NK-92 treated with Interleukin-12 subunit alpha and Interleukin-12 subunit beta, amount 100 ng/mL, for 24 hours (cell line): Measurements from ENCODE around the gene PRRX2.
"Not testable (repeated sequence)": the region's sequence is repeated elsewhere in the genome, so short reads cannot be mapped to it uniquely, and the experiment has no call there.

Experiments
- DNase-seq: peaks from one replicate; lab custom pipeline; 2025; lab: John Stamatoyannopoulos, UW

Gene PRRX2

GRCh38 chr9:129737479-129738274 is 72.2 kb downstream of the PRRX2 start:
- DNase-seq = peak; percentile 27

- no peak for DNase-seq
Measured at GRCh38 chr9:129739432-129739831, 74.0 kb downstream of the PRRX2 start.

GRCh38 chr9:129740174-129740573 is 74.7 kb downstream of the PRRX2 start:
- DNase-seq = no peak

GRCh38 chr9:129740666-129741464 is 75.4 kb downstream of the PRRX2 start:
- DNase-seq = no peak

GRCh38 chr9:129745200-129745599 is 79.8 kb downstream of the PRRX2 start:
- no peak for DNase-seq

- DNase-seq = no peak
Measured at GRCh38 chr9:129746092-129746777, 80.8 kb downstream of the PRRX2 start.

GRCh38 chr9:129748249-129748648 is 82.8 kb downstream of the PRRX2 start:
- DNase-seq = no peak

- not testable (repeated sequence) for DNase-seq
Measured at GRCh38 chr9:129749052-129749451, 83.6 kb downstream of the PRRX2 start.

- no peak for DNase-seq
Measured at GRCh38 chr9:129749575-129749974, 84.1 kb downstream of the PRRX2 start.

- no peak for DNase-seq
Measured at GRCh38 chr9:129750013-129750638, 84.7 kb downstream of the PRRX2 start.

- no peak for DNase-seq
Measured at GRCh38 chr9:129751841-129752801, 86.7 kb downstream of the PRRX2 start.

- no peak for DNase-seq
Measured at GRCh38 chr9:129752900-129753729, 87.7 kb downstream of the PRRX2 start, which contains the start of gene PTGES. Gene PTGES (minus strand): TSS chr9:129753042. CDS start chr9:129753012, 30 bp downstream.

GRCh38 chr9:129755151-129755550 is 89.7 kb downstream of the PRRX2 start:
- DNase-seq = no peak

- DNase-seq = no peak
Measured at GRCh38 chr9:129756191-129756590, 90.7 kb downstream of the PRRX2 start.

GRCh38 chr9:129757045-129757444 is 91.6 kb downstream of the PRRX2 start:
- DNase-seq = no peak

GRCh38 chr9:129759319-129759718 is 93.9 kb downstream of the PRRX2 start:
- no peak for DNase-seq

- DNase-seq = no peak
Measured at GRCh38 chr9:129759804-129760502, 94.5 kb downstream of the PRRX2 start.

GRCh38 chr9:129760784-129761183 is 95.3 kb downstream of the PRRX2 start:
- DNase-seq = not testable (repeated sequence)

GRCh38 chr9:129761293-129761900 is 96.0 kb downstream of the PRRX2 start:
- no peak for DNase-seq
